ENCODE results near the gene TPSG1.

- TF ChIP-seq, protein P1, sequence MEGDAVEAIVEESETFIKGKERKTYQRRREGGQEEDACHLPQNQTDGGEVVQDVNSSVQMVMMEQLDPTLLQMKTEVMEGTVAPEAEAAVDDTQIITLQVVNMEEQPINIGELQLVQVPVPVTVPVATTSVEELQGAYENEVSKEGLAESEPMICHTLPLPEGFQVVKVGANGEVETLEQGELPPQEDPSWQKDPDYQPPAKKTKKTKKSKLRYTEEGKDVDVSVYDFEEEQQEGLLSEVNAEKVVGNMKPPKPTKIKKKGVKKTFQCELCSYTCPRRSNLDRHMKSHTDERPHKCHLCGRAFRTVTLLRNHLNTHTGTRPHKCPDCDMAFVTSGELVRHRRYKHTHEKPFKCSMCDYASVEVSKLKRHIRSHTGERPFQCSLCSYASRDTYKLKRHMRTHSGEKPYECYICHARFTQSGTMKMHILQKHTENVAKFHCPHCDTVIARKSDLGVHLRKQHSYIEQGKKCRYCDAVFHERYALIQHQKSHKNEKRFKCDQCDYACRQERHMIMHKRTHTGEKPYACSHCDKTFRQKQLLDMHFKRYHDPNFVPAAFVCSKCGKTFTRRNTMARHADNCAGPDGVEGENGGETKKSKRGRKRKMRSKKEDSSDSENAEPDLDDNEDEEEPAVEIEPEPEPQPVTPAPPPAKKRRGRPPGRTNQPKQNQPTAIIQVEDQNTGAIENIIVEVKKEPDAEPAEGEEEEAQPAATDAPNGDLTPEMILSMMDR (IDR thresholded peaks at IDR 0.05), result no peak
- TF ChIP-seq POLR2A (IDR thresholded peaks at IDR 0.05), result no peak
These were observed 37.8 kb upstream of the TPSG1 start for GRCh38 chr16:1262846-1263221.

Data from uterus (tissue), 2 donors.